Liver (tissue), 3 donors: ENCODE data around the gene IRAK4.

Source experiments
- EGR1 ChIP-seq, 2 donors: IDR thresholded peaks; 2 replicates each; pipeline ENCODE4 v1.6.1; 2016 to 2018; ENCODE audit warnings: antibody characterized with exemption in 2 of 2, low read depth in 2 of 2
- FOXA1 ChIP-seq: IDR thresholded peaks from 2 replicates; pipeline ENCODE4 v1.6.1; 2016; ENCODE audit warnings: antibody characterized with exemption
- GABPA ChIP-seq, 2 donors: IDR thresholded peaks in 1 of 2; conservative IDR thresholded peaks in 1 of 2; 2 replicates each; pipeline ENCODE4 v1.6.1; 2016; ENCODE audit warnings: antibody characterized with exemption in 2 of 2, mild to moderate bottlenecking in 1 of 2, moderate library complexity in 1 of 2
- HNF4A ChIP-seq, 2 donors: conservative IDR thresholded peaks; 2 replicates each; pipeline ENCODE4 v1.6.1; 2016; ENCODE audit warnings: antibody characterized with exemption in 2 of 2, mild to moderate bottlenecking in 2 of 2
- JUND ChIP-seq, 2 donors: IDR thresholded peaks; 2 replicates each; pipeline ENCODE4 v1.6.1; 2016; ENCODE audit warnings: antibody characterized with exemption in 2 of 2
- RAD21 ChIP-seq, 2 donors: IDR thresholded peaks; 2 replicates each; pipeline ENCODE4 v1.6.1; 2016; ENCODE audit warnings: antibody characterized with exemption in 2 of 2, mild to moderate bottlenecking in 2 of 2
- RXRA ChIP-seq, 2 donors: IDR thresholded peaks; 2 replicates each; pipeline ENCODE4 v1.6.1; 2017 to 2018; ENCODE audit warnings: antibody characterized with exemption in 2 of 2, mild to moderate bottlenecking in 1 of 2
- TAF1 ChIP-seq: conservative IDR thresholded peaks from 2 replicates; pipeline ENCODE4 v1.6.1; 2016; ENCODE audit warnings: antibody characterized with exemption, mild to moderate bottlenecking
- YY1 ChIP-seq: IDR thresholded peaks from 2 replicates; pipeline ENCODE4 v1.6.1; 2016; ENCODE audit warnings: antibody characterized with exemption, mild to moderate bottlenecking
- TF ChIP-seq, protein P1 (sequence below): IDR thresholded peaks from 2 replicates; pipeline ENCODE4 v1.6.1; 2016; ENCODE audit warnings: antibody characterized with exemption, mild to moderate bottlenecking
- TF ChIP-seq, protein P2 (sequence below): fragments of 150-350 bp; IDR thresholded peaks from 2 replicates; pipeline ENCODE4 v1.5.1; 2017; ENCODE audit warnings: improper control_type of control experiment, low read depth, low read length; ENCODE audit not compliant: missing input control
- TF ChIP-seq, protein P3 (sequence below): IDR thresholded peaks from 2 replicates; pipeline ENCODE4 v1.6.1; 2016; ENCODE audit warnings: antibody characterized with exemption
- TF ChIP-seq, protein P4 (sequence below): IDR thresholded peaks from 2 replicates; pipeline ENCODE4 v1.6.1; 2016; ENCODE audit warnings: antibody characterized with exemption
- TF ChIP-seq, protein P5 (sequence below): IDR thresholded peaks from 2 replicates; pipeline ENCODE4 v1.6.1; 2016; ENCODE audit warnings: antibody characterized with exemption
- donor health status: healthy.
- donor health status: healthy.

DNA sequence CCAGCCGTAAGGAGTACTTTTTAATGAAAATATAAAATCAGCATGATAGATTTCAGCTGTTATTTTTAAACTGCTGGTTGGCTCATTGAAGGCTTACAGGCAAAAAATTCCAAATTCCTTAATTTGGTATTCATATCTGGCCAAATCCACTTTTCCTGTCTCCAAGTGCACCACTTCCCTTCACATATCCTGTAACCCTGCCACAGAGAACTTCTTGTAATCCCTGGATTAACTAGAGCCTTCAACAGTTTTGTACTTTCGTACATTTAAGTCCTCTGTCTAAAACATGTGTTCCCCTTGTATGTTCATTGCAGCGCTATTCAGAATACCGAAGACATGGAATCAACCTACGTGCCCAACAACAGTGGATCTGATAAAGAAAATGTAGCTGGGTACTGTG, 9.7 kb upstream of the IRAK4 start:
- TF ChIP-seq, protein P1, sequence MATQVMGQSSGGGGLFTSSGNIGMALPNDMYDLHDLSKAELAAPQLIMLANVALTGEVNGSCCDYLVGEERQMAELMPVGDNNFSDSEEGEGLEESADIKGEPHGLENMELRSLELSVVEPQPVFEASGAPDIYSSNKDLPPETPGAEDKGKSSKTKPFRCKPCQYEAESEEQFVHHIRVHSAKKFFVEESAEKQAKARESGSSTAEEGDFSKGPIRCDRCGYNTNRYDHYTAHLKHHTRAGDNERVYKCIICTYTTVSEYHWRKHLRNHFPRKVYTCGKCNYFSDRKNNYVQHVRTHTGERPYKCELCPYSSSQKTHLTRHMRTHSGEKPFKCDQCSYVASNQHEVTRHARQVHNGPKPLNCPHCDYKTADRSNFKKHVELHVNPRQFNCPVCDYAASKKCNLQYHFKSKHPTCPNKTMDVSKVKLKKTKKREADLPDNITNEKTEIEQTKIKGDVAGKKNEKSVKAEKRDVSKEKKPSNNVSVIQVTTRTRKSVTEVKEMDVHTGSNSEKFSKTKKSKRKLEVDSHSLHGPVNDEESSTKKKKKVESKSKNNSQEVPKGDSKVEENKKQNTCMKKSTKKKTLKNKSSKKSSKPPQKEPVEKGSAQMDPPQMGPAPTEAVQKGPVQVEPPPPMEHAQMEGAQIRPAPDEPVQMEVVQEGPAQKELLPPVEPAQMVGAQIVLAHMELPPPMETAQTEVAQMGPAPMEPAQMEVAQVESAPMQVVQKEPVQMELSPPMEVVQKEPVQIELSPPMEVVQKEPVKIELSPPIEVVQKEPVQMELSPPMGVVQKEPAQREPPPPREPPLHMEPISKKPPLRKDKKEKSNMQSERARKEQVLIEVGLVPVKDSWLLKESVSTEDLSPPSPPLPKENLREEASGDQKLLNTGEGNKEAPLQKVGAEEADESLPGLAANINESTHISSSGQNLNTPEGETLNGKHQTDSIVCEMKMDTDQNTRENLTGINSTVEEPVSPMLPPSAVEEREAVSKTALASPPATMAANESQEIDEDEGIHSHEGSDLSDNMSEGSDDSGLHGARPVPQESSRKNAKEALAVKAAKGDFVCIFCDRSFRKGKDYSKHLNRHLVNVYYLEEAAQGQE, result no peak
- TF ChIP-seq, protein P2, sequence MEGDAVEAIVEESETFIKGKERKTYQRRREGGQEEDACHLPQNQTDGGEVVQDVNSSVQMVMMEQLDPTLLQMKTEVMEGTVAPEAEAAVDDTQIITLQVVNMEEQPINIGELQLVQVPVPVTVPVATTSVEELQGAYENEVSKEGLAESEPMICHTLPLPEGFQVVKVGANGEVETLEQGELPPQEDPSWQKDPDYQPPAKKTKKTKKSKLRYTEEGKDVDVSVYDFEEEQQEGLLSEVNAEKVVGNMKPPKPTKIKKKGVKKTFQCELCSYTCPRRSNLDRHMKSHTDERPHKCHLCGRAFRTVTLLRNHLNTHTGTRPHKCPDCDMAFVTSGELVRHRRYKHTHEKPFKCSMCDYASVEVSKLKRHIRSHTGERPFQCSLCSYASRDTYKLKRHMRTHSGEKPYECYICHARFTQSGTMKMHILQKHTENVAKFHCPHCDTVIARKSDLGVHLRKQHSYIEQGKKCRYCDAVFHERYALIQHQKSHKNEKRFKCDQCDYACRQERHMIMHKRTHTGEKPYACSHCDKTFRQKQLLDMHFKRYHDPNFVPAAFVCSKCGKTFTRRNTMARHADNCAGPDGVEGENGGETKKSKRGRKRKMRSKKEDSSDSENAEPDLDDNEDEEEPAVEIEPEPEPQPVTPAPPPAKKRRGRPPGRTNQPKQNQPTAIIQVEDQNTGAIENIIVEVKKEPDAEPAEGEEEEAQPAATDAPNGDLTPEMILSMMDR, result no peak
- TF ChIP-seq GABPA (IDR thresholded peaks at IDR 0.05 in 1 of 2, conservative IDR thresholded peaks at IDR 0.05 in 1 of 2), result no peak
- no peak for TF ChIP-seq JUND (IDR thresholded peaks at IDR 0.05)
- TF ChIP-seq RAD21 (IDR thresholded peaks at IDR 0.05), result no peak
- TF ChIP-seq, protein P3, sequence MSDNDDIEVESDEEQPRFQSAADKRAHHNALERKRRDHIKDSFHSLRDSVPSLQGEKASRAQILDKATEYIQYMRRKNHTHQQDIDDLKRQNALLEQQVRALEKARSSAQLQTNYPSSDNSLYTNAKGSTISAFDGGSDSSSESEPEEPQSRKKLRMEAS, result no peak
- no peak for TF ChIP-seq FOXA1
- TF ChIP-seq, protein P4, sequence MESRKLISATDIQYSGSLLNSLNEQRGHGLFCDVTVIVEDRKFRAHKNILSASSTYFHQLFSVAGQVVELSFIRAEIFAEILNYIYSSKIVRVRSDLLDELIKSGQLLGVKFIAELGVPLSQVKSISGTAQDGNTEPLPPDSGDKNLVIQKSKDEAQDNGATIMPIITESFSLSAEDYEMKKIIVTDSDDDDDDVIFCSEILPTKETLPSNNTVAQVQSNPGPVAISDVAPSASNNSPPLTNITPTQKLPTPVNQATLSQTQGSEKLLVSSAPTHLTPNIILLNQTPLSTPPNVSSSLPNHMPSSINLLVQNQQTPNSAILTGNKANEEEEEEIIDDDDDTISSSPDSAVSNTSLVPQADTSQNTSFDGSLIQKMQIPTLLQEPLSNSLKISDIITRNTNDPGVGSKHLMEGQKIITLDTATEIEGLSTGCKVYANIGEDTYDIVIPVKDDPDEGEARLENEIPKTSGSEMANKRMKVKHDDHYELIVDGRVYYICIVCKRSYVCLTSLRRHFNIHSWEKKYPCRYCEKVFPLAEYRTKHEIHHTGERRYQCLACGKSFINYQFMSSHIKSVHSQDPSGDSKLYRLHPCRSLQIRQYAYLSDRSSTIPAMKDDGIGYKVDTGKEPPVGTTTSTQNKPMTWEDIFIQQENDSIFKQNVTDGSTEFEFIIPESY, result no peak
- TF ChIP-seq YY1, result no peak
- TF ChIP-seq, protein P5, sequence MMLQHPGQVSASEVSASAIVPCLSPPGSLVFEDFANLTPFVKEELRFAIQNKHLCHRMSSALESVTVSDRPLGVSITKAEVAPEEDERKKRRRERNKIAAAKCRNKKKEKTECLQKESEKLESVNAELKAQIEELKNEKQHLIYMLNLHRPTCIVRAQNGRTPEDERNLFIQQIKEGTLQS, result no peak
- no peak for TF ChIP-seq EGR1 (IDR thresholded peaks at IDR 0.05; ENCODE audit: low read depth in 2 of 2)
- no peak for TF ChIP-seq TAF1
- TF ChIP-seq RXRA (IDR thresholded peaks at IDR 0.05), result no peak
- TF ChIP-seq HNF4A (conservative IDR thresholded peaks at IDR 0.05), result no peak
